Measurements from ENCODE around the gene PAIP2.

PAIP2 gene

GRCh38 chr5:139381837-139382761 is 40.4 kb downstream of the PAIP2 start:
- no peaks in the 10 kb centered on the region for H3K27me3 ChIP-seq
- H3K36me3 ChIP-seq, result no peaks in the 10 kb centered on the region
- no peaks in the 10 kb centered on the region for H3K9me3 ChIP-seq
- no peak for TF ChIP-seq CTCF (IDR thresholded peaks at IDR 0.05; ENCODE audit: low read depth, low read length)
- no peak for DNase-seq
- no peak overlapping the region for H3K4me3 ChIP-seq (ENCODE audit: low read depth, low read length)
- peaks cover 11% of the 10 kb centered on the region for H3K4me1 ChIP-seq

GRCh38 chr5:139382807-139383206 is 41.2 kb downstream of the PAIP2 start:
- Histone ChIP-seq H3K27me3 (no peaks in the 10 kb centered on the region), H3K9me3 (no peaks in the 10 kb centered on the region), H3K4me1 (peaks cover 12% of the 10 kb centered on the region), H3K36me3 (no peaks in the 10 kb centered on the region), H3K4me3 (ENCODE audit: low read depth, low read length) (no peak overlapping the region)
- DNase-seq, result no peak
- no peak for TF ChIP-seq CTCF (IDR thresholded peaks at IDR 0.05; ENCODE audit: low read depth, low read length)

GRCh38 chr5:139383275-139383992 is 41.8 kb downstream of the PAIP2 start, which contains the start of gene SLC23A1:
Gene SLC23A1 (minus strand): TSS chr5:139383297. CDS start chr5:139383253, 44 bp downstream.
- no peaks in the 10 kb centered on the region for H3K27me3 ChIP-seq
- H3K36me3 ChIP-seq, result no peaks in the 10 kb centered on the region
- no peak for TF ChIP-seq CTCF (IDR thresholded peaks at IDR 0.05; ENCODE audit: low read depth, low read length)
- no peak for DNase-seq
- H3K4me3 ChIP-seq (ENCODE audit: low read depth, low read length), result no peak within 1 kb of the TSS
- H3K4me1 ChIP-seq, result peaks cover 19% of the 10 kb centered on the region
- H3K9me3 ChIP-seq, result no peaks in the 10 kb centered on the region

- peaks cover 19% of the 10 kb centered on the region for H3K4me1 ChIP-seq
- TF ChIP-seq CTCF (IDR thresholded peaks at IDR 0.05; ENCODE audit: low read depth, low read length), result no peak
- H3K4me3 ChIP-seq (ENCODE audit: low read depth, low read length), result no peak overlapping the region
- no peaks in the 10 kb centered on the region for H3K27me3 ChIP-seq
- no peak for DNase-seq
- no peaks in the 10 kb centered on the region for H3K36me3 ChIP-seq
- H3K9me3 ChIP-seq, result no peaks in the 10 kb centered on the region
Measured at GRCh38 chr5:139383993-139384590, 42.4 kb downstream of the PAIP2 start.

GRCh38 chr5:139384591-139385051 is 43.0 kb downstream of the PAIP2 start:
- H3K4me3 ChIP-seq (ENCODE audit: low read depth, low read length), result no peak overlapping the region
- TF ChIP-seq CTCF (IDR thresholded peaks at IDR 0.05; ENCODE audit: low read depth, low read length), result no peak
- no peaks in the 10 kb centered on the region for H3K36me3 ChIP-seq
- peaks cover 19% of the 10 kb centered on the region for H3K4me1 ChIP-seq
- DNase-seq, result no peak
- no peaks in the 10 kb centered on the region for H3K9me3 ChIP-seq
- no peaks in the 10 kb centered on the region for H3K27me3 ChIP-seq

Data from BE2C (cell line).